Stimulated activated CD8-positive, alpha-beta memory T cell treated with anti-CD3 and anti-CD28 coated beads, Interleukin-7, amount 100 ng/mL, for 24 hours (primary cell): ENCODE results near the gene SH3TC2.

Experiments used
- DNase-seq: peaks from one replicate; pipeline ENCODE4 v3.0.0-alpha.2; 2020; ENCODE audit warnings: low read depth

The SH3TC2 gene

DNA sequence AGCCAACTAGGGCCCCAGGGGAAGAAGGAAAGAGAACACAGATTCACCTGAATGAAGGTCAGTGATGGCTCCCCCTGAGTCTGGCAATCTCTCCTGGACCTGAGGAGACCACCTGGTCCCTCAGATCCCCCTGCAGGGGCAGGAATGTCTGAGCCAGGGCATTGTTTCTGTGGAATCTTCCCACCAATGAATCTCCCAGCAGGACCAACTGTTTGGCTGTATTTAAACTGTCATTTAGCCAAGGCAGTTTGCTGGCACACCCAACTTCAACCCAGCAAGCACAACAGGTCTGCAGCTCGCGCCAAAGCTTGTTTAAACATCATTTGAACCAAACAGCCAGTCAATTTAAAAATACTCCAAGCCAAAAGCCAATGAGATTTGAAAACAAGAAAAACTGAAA, 92.6 kb downstream of the SH3TC2 start:
- no peak for DNase-seq

DNA sequence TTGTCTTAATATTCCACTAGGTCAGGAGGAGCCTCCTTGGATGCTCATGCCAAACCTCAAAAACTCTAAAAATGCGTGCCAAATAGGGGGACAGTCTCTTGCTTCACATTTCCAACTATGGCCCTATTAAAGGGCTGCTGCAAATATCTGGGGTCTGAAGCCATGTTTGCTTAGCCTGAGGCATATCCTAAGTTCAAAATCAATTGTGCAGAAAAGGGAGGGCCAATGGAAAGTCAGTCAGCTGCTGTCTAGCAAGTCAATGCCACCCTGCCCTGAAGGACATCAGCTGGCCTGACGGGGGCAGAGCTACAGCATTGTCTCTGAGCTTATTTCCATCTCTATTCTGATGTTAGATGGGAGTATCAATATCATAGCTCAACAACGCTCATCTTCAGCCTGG, 93.6 kb downstream of the SH3TC2 start:
- no peak for DNase-seq

DNA sequence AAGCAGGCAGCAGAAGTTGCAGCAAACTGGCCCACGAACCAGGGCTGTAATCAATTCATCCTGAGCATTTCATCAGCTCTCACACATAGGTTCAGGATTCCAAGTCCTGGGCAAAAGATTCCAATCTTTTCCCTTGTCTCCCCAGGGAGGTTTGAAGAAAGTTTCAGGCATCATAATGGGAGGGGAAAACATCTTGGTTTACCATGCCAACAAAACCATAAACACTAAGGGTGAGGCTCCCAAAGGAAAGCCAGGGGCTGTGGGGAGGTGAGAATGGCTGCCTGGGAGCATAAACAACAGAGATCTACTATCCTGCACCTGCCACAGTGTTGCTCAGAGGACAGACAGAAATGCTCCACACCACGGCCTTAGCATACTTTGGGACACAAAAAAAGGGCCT, 94.6 kb downstream of the SH3TC2 start:
- DNase-seq: no peak

DNA sequence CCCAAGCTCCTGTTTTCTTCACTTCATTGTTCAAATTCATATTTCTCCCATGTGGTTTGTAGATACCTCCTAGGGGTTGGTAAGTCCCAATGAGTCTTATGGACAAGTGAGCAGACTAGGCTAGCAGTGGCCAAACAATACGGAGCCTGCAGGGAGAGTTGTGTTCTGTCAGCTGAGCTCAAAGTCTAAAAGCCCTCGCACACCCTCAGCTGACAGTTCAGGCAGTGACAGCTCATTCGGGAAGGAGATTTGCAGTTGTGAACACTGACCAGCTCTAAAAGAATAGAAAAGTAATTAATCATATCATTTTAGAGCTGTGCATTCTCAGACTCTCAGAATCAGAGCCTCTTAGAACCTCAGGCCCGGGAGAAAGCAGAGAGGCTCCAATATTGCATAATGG, 95.1 kb downstream of the SH3TC2 start:
- DNase-seq: no peak

DNA sequence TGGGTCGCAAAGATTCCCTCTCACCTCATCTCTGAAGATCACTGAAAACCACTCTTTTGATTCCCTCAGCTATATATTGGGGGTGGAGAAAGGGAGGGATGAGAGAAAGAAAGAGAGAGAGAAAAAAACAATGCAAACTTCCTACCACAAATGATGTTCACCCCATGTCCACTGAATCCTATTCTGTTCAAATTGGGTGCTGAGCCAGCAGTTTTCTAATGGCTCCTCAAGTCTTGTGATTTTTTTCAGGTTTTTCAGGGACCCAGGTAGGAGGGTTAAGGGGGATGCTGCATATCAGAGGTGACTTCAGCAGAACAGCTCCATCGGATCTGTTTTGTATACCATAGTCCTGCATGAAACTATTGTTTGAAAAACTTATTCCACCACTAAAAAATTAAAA, 95.9 kb downstream of the SH3TC2 start:
- DNase-seq: no peak

DNA sequence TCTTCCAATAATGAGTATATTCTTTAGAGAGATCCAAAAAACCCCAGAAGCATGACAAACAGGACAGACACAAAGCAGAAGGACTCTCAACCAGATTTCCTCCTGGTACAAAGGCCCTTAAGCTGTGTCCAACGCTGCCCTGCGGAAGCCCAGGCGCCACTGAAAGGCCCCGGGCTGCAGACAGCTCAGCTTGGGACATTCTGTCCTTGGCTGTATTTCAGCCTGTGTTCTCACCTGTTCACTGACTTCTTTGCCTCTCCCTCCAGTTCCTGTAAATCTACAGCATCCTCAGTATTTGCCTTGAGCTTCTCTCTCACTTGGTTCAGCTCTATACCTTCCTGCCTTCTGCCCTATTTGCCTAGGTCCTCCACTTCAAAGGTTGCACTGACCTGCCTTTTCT, 96.5 kb downstream of the SH3TC2 start:
- DNase-seq: no peak

DNA sequence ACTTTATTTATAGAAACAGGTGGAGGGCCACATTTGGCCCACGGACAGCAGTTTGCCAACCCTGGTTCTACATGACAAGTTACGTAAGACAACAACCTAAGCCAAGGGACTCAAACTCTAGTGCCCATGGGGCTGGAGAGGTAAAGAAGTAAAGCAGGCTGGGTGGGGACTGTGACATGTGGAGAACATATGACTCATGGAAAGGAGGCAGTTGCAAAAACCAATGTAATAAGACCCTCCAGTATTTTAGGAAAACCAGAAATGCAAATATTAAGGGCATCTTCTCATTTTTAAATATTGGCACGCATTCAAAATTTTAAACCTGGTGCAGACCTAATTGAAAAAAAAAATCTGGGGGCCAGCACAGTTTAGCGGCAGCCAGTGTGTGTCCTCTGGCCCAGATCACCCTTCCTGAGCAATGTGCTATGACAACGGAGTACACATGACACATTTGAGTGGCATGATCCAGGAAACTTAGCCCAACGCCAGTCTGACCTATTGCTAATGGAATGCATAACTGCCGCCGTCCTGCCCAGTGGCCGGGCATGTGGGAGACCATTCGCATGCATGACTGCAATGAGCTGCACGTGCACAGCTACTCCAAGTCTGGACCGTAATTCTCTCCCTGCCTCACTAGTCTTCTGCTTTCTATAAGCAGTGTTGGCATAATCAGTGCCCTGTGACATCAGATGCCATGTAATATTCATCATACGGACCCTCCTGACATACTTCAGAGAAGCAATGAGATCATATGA, 97.2 kb downstream of the SH3TC2 start:
- no peak for DNase-seq

DNA sequence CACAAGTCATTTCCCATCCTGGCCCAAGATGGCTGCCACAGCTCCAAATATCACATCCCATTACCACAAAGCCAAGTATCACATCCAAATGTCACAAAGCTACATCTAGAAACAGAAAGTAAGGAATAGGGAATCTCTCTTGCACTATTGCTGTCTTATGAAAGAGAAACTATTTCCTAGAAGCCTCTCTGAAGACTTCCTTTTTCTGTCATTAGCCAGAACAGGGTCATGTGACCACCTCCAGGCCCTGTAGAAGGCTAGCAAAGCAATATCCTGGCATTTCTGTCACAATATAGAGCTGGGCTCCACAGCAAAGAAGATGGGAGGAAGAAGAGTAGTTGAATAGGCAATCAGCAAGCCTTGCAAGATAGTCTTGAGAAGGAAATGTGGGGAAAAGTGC, 99.2 kb downstream of the SH3TC2 start:
- no peak for DNase-seq

DNA sequence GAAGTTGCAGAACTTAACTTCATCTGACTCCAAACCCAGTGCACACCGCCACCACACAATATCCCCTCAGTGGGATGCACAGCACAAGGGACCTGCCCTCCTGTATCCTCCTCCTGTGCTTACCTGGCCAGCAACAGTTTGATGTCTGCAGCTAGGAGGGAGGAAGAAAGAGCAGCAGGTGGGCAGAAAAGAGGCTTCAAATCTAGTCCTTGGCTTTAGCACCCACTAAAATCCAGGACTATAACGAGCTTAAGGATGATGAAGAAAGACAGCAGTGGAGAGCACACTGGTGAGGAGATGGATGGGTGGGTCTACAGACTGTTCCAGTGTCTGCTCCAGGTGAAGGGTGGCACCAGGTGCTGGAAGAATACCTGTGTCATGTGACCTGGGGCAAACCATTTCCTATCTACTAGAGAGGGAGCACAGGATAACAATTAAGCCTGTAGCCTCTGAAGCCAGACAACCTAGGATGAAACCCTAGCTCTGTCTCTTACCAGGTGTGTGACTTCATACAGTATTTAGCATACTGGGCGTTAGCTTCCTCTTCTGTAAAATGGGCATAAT, 100.0 kb downstream of the SH3TC2 start:
- DNase-seq: no peak

DNA sequence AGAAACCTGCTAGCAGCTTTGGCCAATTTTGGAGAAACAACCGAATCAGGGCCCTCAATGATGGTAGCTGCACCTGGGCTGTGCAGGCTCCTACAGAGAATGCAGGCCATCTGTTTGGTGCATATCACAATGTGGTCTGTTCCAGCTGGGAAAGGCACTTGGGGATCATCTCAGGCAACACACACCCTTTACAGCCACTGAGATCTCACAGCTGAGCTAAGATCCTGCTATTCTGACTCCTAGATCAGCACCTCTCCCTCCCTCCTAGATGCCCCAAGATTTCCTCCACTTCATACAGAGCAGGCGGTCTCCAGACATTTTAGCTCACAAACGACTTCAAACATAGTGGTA, 100.7 kb downstream of the SH3TC2 start:
- no peak for DNase-seq

DNA sequence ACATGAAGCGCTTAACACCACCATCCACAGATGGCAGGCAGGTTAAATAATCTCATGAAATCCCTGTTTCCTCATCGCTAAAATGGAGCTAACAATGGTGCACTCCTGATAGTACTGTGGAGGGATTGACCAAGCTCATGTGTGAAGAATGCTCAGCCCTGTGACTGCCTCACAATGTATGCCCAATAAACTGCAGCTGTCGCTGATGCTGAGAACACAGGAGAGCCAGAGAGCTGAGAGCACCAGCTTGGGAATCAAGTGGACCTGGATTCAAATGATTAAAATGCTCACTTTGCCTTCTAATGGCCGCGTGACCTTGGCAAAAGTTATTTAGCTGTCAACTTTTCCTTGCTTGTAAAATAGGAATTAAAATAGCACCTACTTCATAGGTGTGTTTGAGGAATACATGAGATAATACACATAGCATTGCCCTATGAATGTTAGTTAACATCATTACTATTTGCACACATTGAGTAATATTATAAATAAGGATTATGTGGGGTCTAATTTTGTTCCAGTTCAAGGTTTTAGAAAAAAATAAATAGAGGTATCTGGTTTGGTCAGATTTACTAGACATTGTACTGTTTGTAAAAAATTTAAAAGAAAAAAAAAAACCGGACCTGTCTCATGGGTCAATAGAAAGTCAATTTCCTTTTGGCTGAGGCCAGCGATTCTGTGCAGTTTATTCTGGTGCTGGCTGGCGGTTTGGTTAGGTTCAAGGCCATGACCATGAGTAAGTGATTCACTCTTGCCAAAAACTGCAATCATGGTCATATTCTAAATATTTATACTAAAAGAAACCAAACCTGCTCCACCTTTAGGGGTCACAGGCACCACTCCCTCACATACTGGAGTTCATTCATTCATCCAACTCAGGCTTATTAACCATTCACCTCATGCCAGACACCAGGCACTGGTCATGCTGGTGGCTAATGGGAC, 101.3 kb downstream of the SH3TC2 start:
- no peak for DNase-seq

DNA sequence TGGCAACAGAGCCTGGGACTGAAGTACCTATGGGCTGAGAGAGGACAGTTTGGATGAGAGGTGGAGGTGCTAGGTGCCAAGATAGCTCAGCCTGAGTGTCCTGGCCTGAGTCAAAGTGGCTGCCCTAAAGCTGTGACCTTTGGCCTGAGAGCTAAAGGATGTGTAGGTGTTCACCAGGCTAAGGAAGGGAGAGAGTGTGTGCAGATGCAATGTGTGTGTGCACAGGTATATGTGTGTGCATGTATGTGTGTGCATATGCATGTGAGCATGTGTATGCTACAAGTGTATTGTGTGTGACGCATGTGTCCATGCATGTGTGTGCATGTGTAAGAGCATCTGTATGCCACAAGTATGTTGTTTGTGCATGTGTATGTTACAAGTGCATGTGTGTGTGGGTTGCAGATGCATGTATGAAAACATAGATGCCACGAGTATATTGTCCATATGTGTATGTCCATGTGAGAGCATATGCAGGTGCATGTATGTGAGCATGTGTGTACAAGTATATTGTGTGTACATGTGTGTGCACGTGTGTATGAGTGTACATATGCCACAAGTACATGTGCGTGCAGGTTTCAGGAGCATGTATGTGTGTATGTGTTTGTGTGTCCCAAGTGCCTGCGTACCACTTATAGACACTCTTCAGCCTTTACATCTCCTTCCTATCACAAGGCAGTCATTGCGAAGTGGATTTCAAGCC, 102.6 kb downstream of the SH3TC2 start:
- no peak for DNase-seq

DNA sequence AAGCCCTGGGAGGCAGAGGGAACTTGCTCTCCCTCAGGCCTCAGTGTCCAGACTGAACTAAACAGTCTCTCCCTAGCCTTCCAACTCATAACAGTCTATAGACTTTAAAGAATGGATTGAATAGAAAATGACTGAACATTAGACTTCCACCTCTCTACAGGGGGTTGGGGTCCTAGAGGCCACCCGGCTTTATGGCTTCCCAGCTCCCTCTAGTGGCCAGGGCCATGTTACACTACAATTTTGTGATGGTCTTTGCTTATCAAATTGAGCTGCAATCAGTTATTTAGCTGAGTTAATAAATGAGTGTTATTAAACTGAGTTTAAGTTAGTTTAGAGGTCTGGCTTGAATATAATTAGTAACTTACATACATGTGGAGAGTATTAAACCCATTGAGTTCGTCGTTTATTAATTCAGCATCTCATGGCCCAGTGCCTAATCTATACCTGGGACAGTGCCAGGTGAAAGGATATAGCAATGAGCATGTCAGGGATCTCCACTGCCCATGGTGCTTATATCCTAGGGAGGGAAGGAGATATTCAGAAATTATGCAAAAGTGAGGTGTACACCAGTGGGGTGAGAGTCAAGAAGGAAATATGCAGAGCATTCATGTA, 105.2 kb downstream of the SH3TC2 start:
- DNase-seq: peak; percentile 19

DNA sequence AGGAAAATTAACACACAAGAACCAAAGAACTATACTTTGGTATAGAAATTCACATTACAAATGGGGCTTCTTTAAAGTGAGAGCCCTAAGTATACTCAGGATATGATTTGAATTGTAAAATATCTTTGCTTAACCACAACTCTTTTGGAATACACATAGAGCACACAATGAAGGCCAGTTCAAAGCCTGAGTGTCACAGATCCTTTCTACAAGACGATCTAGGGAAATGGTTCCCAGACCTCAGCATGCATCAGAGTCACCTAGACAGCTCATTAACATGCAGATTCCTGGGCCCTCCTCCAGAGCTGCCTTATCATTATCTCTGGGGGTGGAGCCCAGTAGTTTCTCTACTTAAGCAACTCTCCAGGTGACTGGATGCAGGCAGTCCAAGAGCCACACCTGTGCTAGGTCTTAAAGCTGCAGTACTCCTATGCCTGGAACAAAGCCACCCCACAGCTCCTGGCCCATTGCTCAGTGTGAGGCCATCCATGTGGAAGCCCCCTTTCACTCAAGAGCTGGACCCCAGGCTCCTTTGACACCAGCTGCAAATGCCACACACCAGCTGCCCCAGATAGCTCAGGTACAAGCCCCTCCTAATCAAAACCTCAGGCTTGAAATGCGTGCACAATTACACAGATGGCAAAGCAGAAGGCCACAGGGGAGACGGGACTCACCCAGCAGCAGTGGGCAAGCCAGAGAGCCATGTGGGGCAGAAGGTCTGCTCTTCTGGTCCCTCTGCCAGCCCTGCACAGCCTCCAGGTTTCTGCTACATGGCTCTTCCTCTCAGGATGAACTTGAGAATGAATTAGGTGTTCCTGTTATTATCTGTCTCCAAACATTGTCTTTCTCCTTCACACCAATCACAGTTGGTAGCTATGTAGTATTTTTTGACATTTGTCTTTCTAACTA, 106.1 kb downstream of the SH3TC2 start:
- no peak for DNase-seq
